ENCODE results near the gene LGALS13.

Gene LGALS13, protein sequence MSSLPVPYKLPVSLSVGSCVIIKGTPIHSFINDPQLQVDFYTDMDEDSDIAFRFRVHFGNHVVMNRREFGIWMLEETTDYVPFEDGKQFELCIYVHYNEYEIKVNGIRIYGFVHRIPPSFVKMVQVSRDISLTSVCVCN

DNA sequence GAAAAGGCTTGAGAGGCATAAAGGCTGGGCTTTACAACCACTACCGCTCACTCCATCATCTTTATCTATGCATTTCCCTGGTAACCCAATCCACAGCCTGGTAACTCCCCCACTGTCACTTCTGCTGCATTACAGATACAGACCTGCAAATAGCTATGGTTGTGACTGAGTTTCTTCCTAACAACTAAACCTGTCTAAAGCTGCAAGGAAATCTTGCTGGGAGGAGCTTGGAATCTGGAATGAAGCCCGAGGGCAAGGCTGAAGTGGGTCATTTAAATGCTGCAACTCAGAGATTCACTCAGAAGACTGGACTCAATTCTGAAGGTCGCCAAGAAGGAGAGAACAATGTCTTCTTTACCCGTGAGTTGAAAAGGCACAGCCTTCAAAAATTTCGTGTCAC, at the start of gene LGALS13:
Gene LGALS13, plus strand, starts transcription at position 301 of the 400 bp plus-strand sequence. Its CDS starts 45 bp downstream, at position 346.
- DNase-seq (ENCODE audit: low spot score), result no peak

DNA sequence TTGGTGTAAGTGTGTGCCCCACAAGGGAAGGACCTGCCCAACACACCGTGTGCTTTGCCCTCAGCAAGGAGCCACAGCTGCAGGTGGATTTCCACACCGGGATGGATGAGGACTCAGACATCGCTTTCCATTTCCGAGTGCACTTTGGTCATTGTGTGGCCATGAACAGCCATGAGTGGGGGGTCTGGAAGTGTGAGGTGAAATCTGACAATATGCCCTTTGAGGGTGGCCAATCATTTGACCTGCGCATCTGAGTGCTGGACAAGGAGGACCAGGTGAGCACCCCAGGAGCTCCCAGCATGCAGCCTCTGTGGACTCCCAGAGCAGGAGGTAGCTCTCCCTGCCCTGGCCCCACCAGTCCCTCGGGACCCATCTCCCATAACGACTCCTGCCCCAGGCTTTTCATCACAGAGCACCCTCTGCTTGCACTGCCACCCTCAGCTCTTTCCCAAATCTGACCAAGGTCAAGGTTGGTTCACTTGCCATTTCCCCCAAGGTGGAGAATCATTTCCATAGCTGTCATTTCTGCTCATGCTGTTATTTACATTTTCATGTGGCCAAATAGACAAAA, 49.2 kb upstream of the LGALS13 start:
- no peak for DNase-seq (ENCODE audit: low spot score)

DNA sequence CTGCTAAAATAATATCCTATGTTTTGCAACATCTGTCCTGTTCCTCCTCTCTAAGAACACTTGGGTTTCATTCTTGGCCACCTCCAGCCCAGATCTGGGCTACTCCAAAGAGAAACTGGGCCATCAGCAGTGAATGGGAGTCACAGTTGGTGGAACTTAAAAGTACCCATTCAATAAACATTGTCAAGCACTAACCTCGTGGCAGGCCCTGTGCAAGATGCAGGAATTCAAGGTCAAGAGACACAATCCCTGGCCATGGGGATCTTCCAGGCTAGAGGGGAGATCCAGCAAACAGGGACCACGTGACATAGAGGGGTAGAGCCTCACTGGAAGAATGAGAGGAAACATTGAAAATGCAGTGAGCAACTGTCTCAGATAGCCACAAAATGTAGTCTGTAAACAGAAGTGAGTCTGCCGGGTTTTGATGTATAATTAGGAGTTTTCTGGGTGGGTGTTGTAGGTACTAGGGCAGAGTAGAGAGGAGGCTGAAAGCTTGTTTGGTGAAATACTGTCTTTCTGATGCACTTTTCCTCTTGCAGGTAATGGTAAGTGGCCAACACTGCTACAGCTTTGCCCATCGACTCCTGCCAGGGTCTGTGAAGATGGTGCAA, 47.5 kb upstream of the LGALS13 start:
- DNase-seq (ENCODE audit: low spot score), result no peak

DNA sequence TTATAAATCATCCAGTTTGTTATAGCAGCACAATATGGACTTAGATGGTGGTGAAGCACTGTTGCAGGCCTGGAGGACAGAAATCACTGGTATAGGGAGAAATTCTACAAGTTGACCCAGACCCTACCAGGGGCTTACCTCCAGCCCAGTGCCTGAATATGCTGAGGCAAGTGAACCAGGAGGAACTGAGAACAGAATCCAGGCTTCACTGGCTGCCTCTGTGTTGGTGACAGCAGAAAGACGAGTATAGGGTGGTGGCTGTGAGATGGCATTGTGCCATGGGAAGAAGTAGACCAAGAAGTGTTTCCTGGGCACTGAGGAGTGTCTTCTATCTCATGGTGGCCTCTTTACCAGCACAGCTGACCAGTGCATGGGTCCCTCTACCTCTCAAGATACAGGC, 46.4 kb upstream of the LGALS13 start:
- no peak for DNase-seq (ENCODE audit: low spot score)

DNA sequence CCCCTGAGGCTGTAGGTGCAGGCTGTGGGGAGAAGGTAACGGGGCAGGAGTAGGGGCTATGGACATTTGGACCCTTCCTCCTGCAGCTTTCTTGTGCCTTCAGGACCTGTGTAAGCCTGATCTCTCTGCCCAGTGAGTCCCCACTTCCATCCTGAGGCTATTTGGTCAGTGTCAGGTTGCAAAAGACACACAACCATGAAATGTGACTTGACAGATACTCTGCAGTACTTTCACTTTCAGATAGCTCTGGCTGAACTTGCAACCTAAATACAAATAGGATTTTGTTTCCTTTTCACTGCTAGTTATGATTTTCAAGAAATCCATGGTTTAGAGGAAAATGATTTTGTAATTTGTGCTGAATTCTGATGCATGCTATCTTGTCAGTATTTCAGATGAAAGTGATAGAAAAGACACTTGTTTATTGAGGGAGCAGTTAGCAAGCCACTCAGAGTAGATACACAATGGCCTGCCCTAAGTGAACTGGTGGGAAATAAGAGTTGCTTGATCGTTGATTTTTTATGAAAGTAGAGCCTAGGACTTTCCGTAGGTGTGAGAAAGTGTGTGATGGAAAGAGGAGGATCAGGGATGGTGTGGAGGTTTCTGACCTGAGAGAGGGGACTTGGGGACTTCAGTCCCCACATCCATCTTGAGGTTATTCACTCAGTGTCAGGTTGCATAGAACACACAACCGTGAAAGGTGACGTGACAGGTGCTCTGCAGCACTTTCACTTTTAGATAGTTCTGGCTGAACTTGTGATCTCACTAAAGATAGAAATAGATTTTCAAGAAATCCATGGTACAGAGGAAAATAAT, 44.3 kb upstream of the LGALS13 start:
- DNase-seq (ENCODE audit: low spot score), result no peak

DNA sequence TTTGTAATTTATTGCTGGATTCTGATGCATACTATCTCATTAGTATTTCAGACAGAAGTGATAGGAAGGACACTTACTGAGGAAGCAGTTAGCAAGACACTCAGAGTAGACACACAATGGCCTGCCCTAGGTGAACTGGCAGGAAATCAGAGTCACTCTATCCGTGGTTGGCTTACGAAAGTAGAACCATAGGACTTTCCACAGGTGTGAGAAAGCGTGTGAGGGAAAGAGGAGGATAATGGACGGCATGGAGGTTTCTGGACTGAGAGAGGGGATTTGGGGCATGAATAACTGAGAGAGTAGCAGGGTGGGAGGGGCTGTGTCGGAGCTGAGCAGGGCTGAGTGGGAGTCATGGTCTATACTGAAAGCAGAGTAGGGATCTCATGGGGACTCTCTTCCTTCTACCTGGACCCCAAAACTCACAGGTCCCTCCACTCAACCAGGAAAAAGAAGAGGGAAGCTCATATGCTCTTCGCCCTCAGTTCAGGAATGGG, 43.7 kb upstream of the LGALS13 start:
- DNase-seq (ENCODE audit: low spot score), result no peak

DNA sequence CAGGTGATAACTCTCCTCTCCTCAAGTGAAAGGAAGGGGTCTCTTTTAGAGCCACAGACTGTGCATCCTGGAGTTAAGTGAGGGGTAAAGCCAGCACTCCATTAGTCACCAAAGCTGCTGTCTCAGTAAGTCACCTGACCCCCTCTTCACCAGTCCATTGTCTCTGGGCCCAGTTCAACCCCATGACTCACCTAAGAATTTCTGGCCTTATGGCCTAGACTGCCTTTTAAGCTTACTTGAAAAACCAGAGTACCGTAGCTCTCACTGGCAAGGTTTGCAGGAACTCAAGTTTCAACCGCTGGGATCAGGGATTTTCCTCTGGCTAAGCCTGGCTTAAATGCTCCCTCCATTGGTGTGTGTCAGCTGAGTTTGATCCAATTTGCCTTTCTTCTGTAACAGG, 38.9 kb upstream of the LGALS13 start:
- no peak for DNase-seq (ENCODE audit: low spot score)

DNA sequence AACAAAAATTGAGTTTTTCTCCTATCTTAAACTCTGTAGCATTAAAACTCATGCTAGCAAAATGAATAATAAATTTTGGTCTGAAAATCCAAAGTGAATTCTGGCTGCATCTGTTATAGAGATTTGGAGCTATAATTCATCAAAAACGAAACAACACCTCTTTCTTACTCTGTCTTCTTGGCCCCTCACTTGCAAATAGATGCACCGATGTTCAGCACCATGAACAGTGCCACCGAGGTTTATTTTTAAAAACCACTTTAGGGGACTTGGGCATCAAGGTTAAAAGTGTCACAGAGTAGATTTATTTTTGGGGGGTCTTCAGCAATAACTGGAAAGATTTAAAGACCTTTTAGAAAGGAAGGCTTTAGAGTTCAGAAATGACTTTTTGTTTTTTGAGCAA, 36.3 kb upstream of the LGALS13 start:
- no peak for DNase-seq (ENCODE audit: low spot score)

DNA sequence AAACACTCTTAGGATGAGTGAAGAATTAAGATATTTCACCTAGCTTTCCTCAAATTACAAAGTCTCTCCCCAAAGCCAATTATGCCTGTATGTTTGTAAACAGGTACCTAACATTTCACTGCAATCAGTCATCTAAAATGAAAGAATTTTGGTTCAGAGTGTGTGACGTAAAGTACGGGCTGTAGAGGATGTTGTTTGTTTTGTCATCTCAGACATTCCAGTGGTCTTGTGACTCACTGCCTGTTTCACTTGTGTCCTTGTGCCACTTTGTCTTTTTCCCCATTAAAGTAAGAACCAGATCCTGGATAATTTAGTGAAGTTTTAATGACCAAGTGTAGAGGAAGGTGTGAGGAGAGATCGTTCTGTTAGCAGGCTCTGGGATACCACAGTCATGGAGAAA, 33.7 kb upstream of the LGALS13 start:
- DNase-seq (ENCODE audit: low spot score), result no peak

DNA sequence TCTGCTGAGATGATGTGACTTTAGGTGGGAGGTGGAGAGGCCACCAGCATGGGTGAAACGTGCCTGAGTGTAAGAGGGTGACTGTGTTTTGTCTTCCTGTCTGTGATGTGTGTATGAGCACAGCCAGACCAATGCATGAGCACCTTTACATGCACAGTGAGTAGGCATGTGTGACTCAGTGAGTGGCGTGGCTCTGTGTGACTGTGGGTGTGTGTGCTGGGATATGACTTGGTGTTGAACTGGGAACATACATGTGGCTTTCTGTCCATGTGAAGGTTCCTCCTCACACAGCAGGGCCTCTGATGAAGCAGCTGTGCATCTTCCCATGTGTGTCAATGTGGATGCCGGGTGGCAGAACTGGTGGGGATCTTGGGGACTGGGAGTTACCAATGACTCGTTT, 19.9 kb upstream of the LGALS13 start:
- no peak for DNase-seq (ENCODE audit: low spot score)

DNA sequence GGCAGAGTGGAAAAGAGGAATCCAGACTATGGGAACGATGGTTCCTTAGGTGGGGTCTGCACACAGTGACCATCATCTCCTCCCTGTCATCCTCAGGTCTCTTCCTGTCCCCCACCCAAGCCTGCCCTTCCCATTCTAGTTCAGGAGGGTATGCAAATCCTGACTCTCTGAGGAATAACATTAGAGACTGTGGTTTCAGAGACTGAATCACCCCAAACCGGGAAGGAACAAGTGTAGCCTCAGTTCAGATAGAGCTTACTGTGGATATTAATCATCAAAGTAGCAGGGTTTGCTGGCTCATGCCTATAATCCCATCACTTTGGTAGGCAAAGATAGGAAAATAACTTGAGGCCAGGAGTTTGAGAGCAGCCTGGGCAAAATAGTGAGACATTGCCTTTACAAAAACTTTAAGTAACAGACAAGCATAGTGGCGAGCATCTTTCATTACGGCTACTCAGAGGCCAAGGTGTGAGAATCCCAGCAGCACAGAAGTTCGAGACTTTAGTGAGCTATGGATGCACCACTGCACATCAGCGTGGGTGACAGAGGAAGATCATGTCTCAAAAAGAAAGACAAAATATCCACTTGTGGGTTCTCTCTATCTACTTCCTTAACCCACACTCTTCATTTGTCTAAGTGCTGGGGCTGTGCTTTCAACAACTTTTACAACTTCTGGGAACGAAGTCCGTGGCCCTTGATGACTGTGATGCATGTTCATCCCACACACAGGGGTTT, 19.3 kb upstream of the LGALS13 start:
- no peak for DNase-seq (ENCODE audit: low spot score)

DNA sequence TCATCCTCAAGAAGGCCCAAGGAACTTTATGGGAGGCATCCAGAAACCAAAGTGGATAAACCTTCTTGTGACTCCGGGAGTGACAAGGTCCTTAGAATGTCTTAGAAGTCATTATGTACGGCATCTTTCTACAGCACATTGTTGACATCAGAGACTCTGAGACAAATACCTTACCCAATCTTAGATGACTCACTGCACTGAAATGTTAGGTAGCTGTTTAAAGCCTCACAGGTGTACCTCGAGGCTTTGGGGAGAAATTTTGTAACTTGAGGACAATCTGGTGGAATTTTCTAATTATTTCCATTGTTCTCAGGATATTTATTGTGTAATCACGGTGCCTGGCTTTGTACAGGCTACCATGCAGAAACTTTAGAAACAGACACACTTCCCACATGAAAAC, 14.8 kb upstream of the LGALS13 start:
- no peak for DNase-seq (ENCODE audit: low spot score)

DNA sequence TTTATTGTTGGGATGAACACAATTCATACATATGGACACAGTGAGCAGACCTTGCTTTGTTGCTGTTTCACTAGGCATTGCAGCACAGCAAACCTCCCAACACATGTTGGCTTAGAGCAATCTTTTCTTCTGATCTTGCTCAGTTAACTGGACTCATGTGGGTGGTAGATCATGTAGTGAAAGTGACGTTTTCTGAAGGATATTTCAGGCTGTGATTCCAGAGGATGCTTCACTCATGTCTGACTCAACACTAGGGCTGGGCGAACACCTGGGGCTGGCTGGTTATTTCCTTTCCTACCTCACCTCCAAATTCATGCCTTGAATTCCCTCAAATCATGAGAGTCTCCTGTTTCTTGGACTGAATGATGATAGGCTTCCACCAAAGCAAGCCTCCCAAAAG, 14.3 kb upstream of the LGALS13 start:
- no peak for DNase-seq (ENCODE audit: low spot score)

DNA sequence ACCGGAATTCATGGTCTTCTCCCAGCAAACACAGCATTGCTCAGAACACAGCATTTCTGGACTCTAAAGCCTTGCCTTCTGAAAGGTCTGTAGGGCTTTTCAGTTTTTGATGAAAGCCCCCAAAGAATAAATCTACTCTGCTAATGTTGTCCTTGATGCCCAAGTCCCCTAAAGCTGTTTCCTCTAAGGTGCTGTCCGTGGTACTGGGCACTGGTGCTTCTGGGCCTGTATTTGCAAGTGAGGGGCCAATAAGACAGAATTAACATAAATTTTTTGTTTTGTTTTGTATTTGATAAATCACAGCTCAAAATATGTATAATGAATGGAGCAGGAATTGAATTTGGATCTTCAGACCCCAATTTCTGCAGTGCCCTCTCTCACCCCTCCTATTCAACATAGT, 12.1 kb upstream of the LGALS13 start:
- DNase-seq (ENCODE audit: low spot score), result peak; percentile 27

DNA sequence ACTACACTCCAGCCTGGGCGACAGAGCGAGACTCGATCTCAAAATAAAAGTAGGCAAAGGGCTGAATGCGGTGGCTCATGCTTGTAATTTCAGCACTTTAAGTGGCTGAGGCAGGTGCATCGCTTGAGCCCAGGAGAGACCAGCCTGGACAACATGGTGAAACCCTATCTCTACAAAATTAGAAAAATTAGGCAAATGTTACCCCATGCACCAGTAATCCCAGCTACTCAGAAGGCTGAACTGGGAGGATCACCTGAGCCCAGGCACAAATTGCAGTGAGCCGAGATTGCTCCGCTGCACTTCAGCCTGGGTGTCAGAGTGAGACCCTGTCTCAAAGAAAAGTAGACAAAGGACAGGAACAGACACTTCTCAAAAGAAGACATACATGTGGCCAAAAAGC, 9.9 kb upstream of the LGALS13 start:
- DNase-seq (ENCODE audit: low spot score), result no peak

DNA sequence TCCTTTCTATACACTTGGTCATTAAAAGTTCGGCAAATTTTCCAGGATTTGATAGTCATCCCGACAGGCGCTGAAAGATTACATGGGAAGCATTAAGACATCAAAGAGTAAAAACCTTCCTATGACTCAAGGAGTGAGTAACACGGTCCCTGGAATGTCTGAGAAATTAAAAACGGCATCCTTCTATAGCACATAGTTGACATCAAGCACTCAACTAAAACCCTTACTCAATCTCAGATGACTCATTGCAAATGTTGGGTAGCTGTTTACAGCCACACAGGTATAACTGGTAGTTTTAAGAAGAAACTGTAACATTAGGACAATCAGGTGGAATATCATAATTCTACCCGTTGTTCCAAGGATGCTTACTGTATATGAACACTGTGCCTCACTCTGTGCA, 6.4 kb upstream of the LGALS13 start:
- no peak for DNase-seq (ENCODE audit: low spot score)

DNA sequence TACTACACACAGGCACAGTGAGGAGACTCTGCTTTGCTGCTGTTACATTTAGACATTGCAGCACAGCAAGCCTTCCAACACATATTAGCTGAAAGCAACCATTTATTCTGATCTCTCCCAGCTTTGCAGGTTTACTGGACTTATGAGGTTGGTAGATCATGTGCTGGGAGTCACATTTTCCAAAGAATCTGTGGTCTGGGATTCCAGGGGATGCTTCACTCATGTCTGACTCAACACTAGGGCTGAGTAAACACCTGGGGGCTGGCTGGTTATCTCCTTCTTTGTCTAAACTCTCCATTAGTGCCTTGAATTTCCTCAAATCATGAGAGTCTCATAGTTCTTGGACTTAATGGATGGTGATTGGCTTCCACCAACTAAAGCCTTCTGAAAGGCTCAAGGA, 5.4 kb upstream of the LGALS13 start:
- no peak for DNase-seq (ENCODE audit: low spot score)

DNA sequence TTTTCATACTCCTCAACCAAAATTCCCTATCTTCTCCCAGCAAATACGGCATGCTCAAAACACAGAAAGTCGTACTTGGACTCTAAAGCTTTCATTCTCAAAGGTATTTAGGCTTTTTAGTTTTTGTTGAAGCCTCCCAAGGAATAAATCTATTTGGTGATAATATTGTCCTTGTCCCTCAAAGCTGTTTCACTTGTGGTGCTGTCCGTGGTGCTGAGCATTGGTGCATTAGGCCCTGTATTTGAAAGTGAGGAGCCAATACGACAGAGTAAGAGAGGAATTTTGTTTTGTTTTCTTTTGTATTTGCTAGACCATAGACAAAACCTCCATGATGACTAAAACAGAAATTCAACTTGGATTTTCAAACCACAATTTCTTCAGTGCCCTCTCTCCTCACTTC, 3.2 kb upstream of the LGALS13 start:
- DNase-seq (ENCODE audit: low spot score), result peak; percentile 65

DNA sequence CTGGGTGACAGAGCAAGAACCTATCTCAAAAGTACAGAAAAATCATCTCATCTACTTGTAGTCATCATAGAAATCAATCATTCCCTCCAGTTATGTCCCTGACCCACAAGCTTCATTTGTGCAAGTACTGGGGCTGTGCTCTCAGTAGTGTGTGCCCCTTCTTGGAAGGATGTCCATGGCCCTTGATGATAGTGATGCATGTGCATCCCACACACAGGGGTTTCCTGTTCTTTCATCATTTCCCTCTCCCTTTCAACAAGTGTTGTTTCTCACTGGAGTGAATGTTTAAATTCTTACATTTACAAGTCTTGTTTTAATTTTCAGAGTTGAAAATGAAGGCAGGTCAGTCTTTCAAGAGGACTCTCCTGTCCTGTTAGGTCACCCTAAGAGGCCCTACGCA, 1.5 kb downstream of the LGALS13 start:
- DNase-seq (ENCODE audit: low spot score), result no peak

DNA sequence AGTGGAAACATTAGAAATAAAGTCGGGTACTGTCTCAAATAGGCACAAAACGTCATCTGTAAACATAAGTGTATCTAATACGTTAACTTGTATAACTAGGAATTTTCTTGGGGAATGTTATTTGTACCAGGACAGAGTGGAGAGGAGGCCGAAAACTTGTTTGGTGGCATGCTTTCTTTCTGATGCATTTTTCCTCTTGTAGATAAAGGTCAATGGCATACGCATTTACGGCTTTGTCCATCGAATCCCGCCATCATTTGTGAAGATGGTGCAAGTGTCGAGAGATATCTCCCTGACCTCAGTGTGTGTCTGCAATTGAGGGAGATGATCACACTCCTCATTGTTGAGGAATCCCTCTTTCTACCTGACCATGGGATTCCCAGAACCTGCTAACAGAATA, 4.7 kb downstream of the LGALS13 start:
- no peak for DNase-seq (ENCODE audit: low spot score)

DNA sequence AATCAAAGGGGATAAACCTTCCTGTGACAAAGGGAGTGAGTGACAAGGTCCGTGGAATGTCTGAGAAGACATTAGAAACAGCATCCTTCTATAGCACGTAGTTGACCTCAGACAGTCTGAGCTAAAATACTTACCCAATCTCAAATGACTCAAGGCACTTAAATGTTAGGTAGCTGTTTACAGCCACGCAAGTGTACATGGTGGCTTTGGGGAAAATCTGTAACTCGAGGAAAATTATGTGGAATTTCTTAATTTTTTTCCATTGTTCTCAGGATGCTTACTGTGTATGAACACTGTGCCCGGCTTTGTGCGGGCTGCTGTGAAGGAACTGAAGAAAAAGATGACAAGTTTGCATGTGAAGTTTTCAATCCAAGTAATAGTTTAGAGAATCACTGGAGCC, 5.2 kb downstream of the LGALS13 start:
- no peak for DNase-seq (ENCODE audit: low spot score)

DNA sequence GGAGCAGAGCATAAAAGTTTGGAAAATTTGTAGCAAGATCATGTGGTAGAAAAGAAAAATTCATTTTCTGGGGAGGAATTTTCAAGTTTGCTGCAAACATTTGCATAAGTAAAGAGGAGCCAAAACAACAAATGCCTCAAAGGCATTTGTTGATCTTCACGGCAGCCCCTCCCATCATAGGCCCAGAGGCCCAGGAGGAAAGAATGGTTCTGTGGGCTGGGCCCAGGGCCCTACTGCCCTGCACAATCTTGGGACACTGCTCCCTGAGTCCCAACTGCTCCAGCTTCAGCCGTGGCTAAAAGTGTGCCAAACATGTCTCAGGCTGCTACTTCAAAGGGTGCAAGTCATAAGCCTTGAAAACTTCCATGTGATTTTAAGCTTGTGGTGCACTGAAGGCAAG, 11.3 kb downstream of the LGALS13 start:
- DNase-seq (ENCODE audit: low spot score), result no peak

Data from iPS-NIHi11 (cell line).